ENCODE data around the gene CIDEB. TPM values are rescaled to one million over a fixed set of nuclear protein-coding genes. Genes with fewer than 3 reads are reported as not detected.

Gene CIDEB
- total and polyA plus RNA-seq, 2 of the 13 experiments (the other 11 are each of a cell fraction or from before 2014, with no cell fraction given): 35.8 to 110 TPM

DNA sequence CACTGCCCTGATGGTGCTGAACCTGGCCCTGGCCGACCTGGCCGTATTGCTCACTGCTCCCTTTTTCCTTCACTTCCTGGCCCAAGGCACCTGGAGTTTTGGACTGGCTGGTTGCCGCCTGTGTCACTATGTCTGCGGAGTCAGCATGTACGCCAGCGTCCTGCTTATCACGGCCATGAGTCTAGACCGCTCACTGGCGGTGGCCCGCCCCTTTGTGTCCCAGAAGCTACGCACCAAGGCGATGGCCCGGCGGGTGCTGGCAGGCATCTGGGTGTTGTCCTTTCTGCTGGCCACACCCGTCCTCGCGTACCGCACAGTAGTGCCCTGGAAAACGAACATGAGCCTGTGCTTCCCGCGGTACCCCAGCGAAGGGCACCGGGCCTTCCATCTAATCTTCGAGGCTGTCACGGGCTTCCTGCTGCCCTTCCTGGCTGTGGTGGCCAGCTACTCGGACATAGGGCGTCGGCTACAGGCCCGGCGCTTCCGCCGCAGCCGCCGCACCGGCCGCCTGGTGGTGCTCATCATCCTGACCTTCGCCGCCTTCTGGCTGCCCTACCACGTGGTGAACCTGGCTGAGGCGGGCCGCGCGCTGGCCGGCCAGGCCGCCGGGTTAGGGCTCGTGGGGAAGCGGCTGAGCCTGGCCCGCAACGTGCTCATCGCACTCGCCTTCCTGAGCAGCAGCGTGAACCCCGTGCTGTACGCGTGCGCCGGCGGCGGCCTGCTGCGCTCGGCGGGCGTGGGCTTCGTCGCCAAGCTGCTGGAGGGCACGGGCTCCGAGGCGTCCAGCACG, 8.2 kb upstream of the CIDEB start (continued):
- TF ChIP-seq, protein P1, sequence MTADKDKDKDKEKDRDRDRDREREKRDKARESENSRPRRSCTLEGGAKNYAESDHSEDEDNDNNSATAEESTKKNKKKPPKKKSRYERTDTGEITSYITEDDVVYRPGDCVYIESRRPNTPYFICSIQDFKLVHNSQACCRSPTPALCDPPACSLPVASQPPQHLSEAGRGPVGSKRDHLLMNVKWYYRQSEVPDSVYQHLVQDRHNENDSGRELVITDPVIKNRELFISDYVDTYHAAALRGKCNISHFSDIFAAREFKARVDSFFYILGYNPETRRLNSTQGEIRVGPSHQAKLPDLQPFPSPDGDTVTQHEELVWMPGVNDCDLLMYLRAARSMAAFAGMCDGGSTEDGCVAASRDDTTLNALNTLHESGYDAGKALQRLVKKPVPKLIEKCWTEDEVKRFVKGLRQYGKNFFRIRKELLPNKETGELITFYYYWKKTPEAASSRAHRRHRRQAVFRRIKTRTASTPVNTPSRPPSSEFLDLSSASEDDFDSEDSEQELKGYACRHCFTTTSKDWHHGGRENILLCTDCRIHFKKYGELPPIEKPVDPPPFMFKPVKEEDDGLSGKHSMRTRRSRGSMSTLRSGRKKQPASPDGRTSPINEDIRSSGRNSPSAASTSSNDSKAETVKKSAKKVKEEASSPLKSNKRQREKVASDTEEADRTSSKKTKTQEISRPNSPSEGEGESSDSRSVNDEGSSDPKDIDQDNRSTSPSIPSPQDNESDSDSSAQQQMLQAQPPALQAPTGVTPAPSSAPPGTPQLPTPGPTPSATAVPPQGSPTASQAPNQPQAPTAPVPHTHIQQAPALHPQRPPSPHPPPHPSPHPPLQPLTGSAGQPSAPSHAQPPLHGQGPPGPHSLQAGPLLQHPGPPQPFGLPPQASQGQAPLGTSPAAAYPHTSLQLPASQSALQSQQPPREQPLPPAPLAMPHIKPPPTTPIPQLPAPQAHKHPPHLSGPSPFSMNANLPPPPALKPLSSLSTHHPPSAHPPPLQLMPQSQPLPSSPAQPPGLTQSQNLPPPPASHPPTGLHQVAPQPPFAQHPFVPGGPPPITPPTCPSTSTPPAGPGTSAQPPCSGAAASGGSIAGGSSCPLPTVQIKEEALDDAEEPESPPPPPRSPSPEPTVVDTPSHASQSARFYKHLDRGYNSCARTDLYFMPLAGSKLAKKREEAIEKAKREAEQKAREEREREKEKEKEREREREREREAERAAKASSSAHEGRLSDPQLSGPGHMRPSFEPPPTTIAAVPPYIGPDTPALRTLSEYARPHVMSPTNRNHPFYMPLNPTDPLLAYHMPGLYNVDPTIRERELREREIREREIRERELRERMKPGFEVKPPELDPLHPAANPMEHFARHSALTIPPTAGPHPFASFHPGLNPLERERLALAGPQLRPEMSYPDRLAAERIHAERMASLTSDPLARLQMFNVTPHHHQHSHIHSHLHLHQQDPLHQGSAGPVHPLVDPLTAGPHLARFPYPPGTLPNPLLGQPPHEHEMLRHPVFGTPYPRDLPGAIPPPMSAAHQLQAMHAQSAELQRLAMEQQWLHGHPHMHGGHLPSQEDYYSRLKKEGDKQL (CRISPR knock-in tag; IDR thresholded peaks at IDR 0.05; ENCODE audit: low read depth): peak; percentile 65; the same call in 1 of the 2 replicates
- TF ChIP-seq PAX8 (CRISPR knock-in tag; IDR thresholded peaks at IDR 0.05; ENCODE audit: borderline replicate concordance) (0 out of 2 replicates have a peak, but pooled peaks have one; percentile 89), ZNF703 (CRISPR knock-in tag; IDR thresholded peaks at IDR 0.05; ENCODE audit: borderline replicate concordance) (no peak; the same call in 1 of the 2 replicates), ZNF605 (CRISPR knock-in tag; IDR thresholded peaks at IDR 0.05) (peak; percentile 92), TBP (CRISPR knock-in tag; IDR thresholded peaks at IDR 0.05) (no peak; the same call in 1 of the 2 replicates), HMG20B (CRISPR knock-in tag; conservative IDR thresholded peaks at IDR 0.05) (no peak; the same call in 1 of the 2 replicates), EEA1 (CRISPR knock-in tag; IDR thresholded peaks at IDR 0.05; ENCODE audit: borderline replicate concordance) (no peak; the same call in 1 of the 2 replicates), ZNF276 (CRISPR knock-in tag; IDR thresholded peaks at IDR 0.05; ENCODE audit: low read depth) (peak; percentile 99), REL (CRISPR knock-in tag; conservative IDR thresholded peaks at IDR 0.05) (no peak), TAF1 (CRISPR knock-in tag; IDR thresholded peaks at IDR 0.05) (peak; percentile 64), ATRX (CRISPR knock-in tag; IDR thresholded peaks at IDR 0.05; ENCODE audit: borderline replicate concordance) (no peak; the same call in 1 of the 2 replicates), ZNF546 (CRISPR knock-in tag; conservative IDR thresholded peaks at IDR 0.05) (peak; percentile 100), GATAD1 (CRISPR knock-in tag; IDR thresholded peaks at IDR 0.05) (peak; percentile 81), ZMYM3 (CRISPR knock-in tag; IDR thresholded peaks at IDR 0.05) (peak; percentile 77; the same call in 1 of the 2 replicates)
- TF ChIP-seq, protein P2, sequence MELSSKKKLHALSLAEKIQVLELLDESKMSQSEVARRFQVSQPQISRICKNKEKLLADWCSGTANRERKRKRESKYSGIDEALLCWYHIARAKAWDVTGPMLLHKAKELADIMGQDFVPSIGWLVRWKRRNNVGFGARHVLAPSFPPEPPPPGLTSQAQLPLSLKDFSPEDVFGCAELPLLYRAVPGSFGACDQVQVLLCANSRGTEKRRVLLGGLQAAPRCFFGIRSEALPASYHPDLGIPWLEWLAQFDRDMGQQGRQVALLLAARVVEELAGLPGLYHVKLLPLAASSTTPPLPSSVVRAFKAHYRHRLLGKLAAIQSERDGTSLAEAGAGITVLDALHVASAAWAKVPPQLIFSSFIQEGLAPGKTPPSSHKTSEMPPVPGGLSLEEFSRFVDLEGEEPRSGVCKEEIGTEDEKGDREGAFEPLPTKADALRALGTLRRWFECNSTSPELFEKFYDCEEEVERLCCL (CRISPR knock-in tag; IDR thresholded peaks at IDR 0.05; ENCODE audit: borderline replicate concordance): 0 out of 2 replicates have a peak, but pooled peaks have one; percentile 25
- TF ChIP-seq, protein P3, sequence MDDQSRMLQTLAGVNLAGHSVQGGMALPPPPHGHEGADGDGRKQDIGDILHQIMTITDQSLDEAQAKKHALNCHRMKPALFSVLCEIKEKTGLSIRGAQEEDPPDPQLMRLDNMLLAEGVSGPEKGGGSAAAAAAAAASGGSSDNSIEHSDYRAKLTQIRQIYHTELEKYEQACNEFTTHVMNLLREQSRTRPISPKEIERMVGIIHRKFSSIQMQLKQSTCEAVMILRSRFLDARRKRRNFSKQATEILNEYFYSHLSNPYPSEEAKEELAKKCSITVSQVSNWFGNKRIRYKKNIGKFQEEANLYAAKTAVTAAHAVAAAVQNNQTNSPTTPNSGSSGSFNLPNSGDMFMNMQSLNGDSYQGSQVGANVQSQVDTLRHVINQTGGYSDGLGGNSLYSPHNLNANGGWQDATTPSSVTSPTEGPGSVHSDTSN (CRISPR knock-in tag; IDR thresholded peaks at IDR 0.05; ENCODE audit: borderline replicate concordance): peak; percentile 98

All from HepG2 (cell line).